ENCODE results near the gene A2ML1. TPM values are rescaled to one million over a fixed set of nuclear protein-coding genes. Genes with fewer than 3 reads are reported as not detected.

The A2ML1 gene
- total RNA-seq, 1 experiment from 2014 or later: not detected

DNA sequence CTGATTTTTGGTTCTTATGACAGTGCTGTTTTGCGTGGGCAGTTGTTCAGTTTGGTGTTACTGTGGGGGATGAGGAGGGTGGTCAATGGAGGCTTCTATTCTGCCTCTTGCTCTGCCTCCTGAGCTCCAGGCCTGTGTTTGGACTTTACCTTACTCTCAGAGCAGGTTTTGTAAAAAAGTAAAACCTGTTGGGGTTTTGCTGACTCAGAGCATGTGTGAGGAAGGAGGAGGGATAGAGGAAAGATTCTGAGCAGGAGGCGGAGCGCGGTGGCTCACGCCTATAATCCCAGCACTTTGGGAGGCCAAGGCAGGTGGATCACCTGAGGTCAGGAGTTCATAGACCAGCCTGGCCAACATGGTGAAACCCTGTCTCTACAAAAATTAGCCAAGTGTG lies 6.7 kb downstream of the A2ML1 start:
- no peak for DNase-seq (ENCODE audit: unreplicated experiment)
- H3K27ac Mint-ChIP-seq (ENCODE audit: low read depth, unreplicated experiment): no peak overlapping the region

DNA sequence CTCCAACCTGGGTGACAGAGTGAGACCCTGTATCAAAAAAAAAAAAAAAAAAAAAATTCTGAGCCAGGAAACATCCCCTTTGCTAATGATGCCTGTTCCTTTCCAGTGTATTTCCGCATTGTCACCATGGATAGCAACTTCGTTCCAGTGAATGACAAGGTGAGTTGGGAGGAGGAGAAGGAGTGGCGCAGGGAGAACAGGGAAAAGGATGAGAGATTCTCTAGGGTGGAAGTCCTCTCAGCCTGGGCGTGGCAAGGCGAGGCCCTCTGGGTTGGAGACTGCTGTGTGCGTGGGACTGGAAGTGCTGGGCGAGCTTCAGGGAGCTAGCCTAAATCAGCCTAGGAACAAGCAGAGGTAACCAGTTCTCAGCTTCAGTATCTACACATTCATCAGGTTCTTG lies 7.2 kb downstream of the A2ML1 start:
- no peak for TF ChIP-seq CTCF (IDR thresholded peaks at IDR 0.05; ENCODE audit: unreplicated experiment)
- no peak for DNase-seq (ENCODE audit: unreplicated experiment)
- no peaks in the 10 kb centered on the region for H3K27me3 Mint-ChIP-seq (ENCODE audit: insufficient read depth, unreplicated experiment)
- BruUV-seq (replicated peaks): no TSS peak
- ChIA-PET POLR2A (no interaction called here), CTCF (interaction anchor here (0.6 to 1.6 kb wide), 3 partner anchors 30 to 221 kb away, joined by 3 to 5 read pairs (median 4); no protein-coding TSS in a partner anchor)
- H3K9me3 Mint-ChIP-seq (ENCODE audit: unreplicated experiment): no peaks in the 10 kb centered on the region
- no peak overlapping the region for H3K4me3 Mint-ChIP-seq (ENCODE audit: unreplicated experiment)
- intact Hi-C loops (cut with micrococcal nuclease): no loop called here
- H3K27ac Mint-ChIP-seq (ENCODE audit: low read depth, unreplicated experiment): no peak overlapping the region
- no peaks in the 10 kb centered on the region for H3K36me3 Mint-ChIP-seq (ENCODE audit: insufficient read depth, unreplicated experiment)
- no peaks in the 10 kb centered on the region for H3K4me1 Mint-ChIP-seq (ENCODE audit: insufficient read depth, unreplicated experiment)

More for the DNA sequence above, 6.7 kb downstream of the A2ML1 start:
- intact Hi-C loops (cut with micrococcal nuclease): no loop called here
- no peak for TF ChIP-seq CTCF (IDR thresholded peaks at IDR 0.05; ENCODE audit: unreplicated experiment)
- Mint-ChIP-seq H3K4me3 (ENCODE audit: unreplicated experiment) (no peak overlapping the region), H3K4me1 (ENCODE audit: insufficient read depth, unreplicated experiment) (no peaks in the 10 kb centered on the region), H3K36me3 (ENCODE audit: insufficient read depth, unreplicated experiment) (no peaks in the 10 kb centered on the region), H3K27me3 (ENCODE audit: insufficient read depth, unreplicated experiment) (no peaks in the 10 kb centered on the region), H3K9me3 (ENCODE audit: unreplicated experiment) (no peaks in the 10 kb centered on the region)
- BruUV-seq (replicated peaks): no TSS peak
- POLR2A ChIA-PET: no interaction called here
- CTCF ChIA-PET: interaction anchor here (0.6 to 1.6 kb wide), 3 partner anchors 31 to 1096 kb away, joined by 4 to 5 read pairs (median 4); no protein-coding TSS in a partner anchor

- no peaks in the 10 kb centered on the region for H3K4me1 Mint-ChIP-seq (ENCODE audit: insufficient read depth, unreplicated experiment)
- intact Hi-C loops (cut with micrococcal nuclease): no loop called here
- TF ChIP-seq CTCF (IDR thresholded peaks at IDR 0.05; ENCODE audit: unreplicated experiment): no peak
- CTCF ChIA-PET: interaction anchor here (0.6 to 1.9 kb wide), 3 partner anchors 14 to 91 kb away, joined by 3 to 7 read pairs (median 4); no protein-coding TSS in a partner anchor
- BruUV-seq (replicated peaks): no TSS peak
- POLR2A ChIA-PET: no interaction called here
- no peak overlapping the region for H3K27ac Mint-ChIP-seq (ENCODE audit: low read depth, unreplicated experiment)
- no peak overlapping the region for H3K4me3 Mint-ChIP-seq (ENCODE audit: unreplicated experiment)
- no peaks in the 10 kb centered on the region for H3K9me3 Mint-ChIP-seq (ENCODE audit: unreplicated experiment)
- no peaks in the 10 kb centered on the region for H3K36me3 Mint-ChIP-seq (ENCODE audit: insufficient read depth, unreplicated experiment)
- DNase-seq (ENCODE audit: unreplicated experiment): no peak
- no peaks in the 10 kb centered on the region for H3K27me3 Mint-ChIP-seq (ENCODE audit: insufficient read depth, unreplicated experiment)
Measured at GRCh38 chr12:8831116-8831515, 8.7 kb downstream of the A2ML1 start.

- ChIA-PET CTCF (interaction anchor here (1.9 kb wide), 1 partner anchor 58 kb away, joined by 7 read pairs; no protein-coding TSS in a partner anchor), POLR2A (no interaction called here)
- BruUV-seq (replicated peaks): no TSS peak
- H3K27ac Mint-ChIP-seq (ENCODE audit: low read depth, unreplicated experiment): no peak overlapping the region
- DNase-seq (ENCODE audit: unreplicated experiment): no peak
- H3K9me3 Mint-ChIP-seq (ENCODE audit: unreplicated experiment): no peaks in the 10 kb centered on the region
- no peaks in the 10 kb centered on the region for H3K27me3 Mint-ChIP-seq (ENCODE audit: insufficient read depth, unreplicated experiment)
- intact Hi-C loops (cut with micrococcal nuclease): no loop called here
- no peak overlapping the region for H3K4me3 Mint-ChIP-seq (ENCODE audit: unreplicated experiment)
- H3K36me3 Mint-ChIP-seq (ENCODE audit: insufficient read depth, unreplicated experiment): no peaks in the 10 kb centered on the region
- no peak for TF ChIP-seq CTCF (IDR thresholded peaks at IDR 0.05; ENCODE audit: unreplicated experiment)
- no peaks in the 10 kb centered on the region for H3K4me1 Mint-ChIP-seq (ENCODE audit: insufficient read depth, unreplicated experiment)
Measured at GRCh38 chr12:8832500-8832899, 10.1 kb downstream of the A2ML1 start.
